ENCODE data around the gene GABRG3.

GRCh38 chr15:27486683-27487647 is 516.0 kb downstream of the GABRG3 start:
- TF ChIP-seq ZFP3 (CRISPR knock-in tag; IDR thresholded peaks at IDR 0.05): no peak
- TF ChIP-seq PATZ1 (CRISPR knock-in tag; IDR thresholded peaks at IDR 0.05; ENCODE audit: borderline replicate concordance): no peak
- TF ChIP-seq RARB (CRISPR knock-in tag; IDR thresholded peaks at IDR 0.05): no peak
- TF ChIP-seq ISL1 (CRISPR knock-in tag; IDR thresholded peaks at IDR 0.05): no peak
- TF ChIP-seq ESRRG (CRISPR knock-in tag; IDR thresholded peaks at IDR 0.05): no peak
- TF ChIP-seq ZFP30 (CRISPR knock-in tag; IDR thresholded peaks at IDR 0.05): no peak
- no peak for TF ChIP-seq BACH2 (CRISPR knock-in tag; IDR thresholded peaks at IDR 0.05; ENCODE audit: borderline replicate concordance)
- TF ChIP-seq POU6F1 (CRISPR knock-in tag; IDR thresholded peaks at IDR 0.05; ENCODE audit: borderline replicate concordance, low read depth): no peak
- no peak for TF ChIP-seq CSRNP3 (CRISPR knock-in tag; IDR thresholded peaks at IDR 0.05)
- TF ChIP-seq ARNTL (CRISPR knock-in tag; IDR thresholded peaks at IDR 0.05; ENCODE audit: borderline replicate concordance, low read depth): no peak
- no peak for TF ChIP-seq PPARA (CRISPR knock-in tag; IDR thresholded peaks at IDR 0.05; ENCODE audit: borderline replicate concordance)
- no peak for TF ChIP-seq TOX (CRISPR knock-in tag; IDR thresholded peaks at IDR 0.05; ENCODE audit: borderline replicate concordance)
- no peak for TF ChIP-seq TSHZ2 (CRISPR knock-in tag; IDR thresholded peaks at IDR 0.05)

Measured in SK-N-SH treated with all-trans-retinoic acid at 6 μM for 48 hours (cell line).